ENCODE data around the gene AMELX.

Gene AMELX

GRCh38 chrX:11272863-11273262 is 20.4 kb upstream of the AMELX start:
- H3K4me3 ChIP-seq (ENCODE audit: low read length) = no peak overlapping the region
- no peak for DNase-seq (ENCODE audit: low read depth)
- TF ChIP-seq, protein P1, sequence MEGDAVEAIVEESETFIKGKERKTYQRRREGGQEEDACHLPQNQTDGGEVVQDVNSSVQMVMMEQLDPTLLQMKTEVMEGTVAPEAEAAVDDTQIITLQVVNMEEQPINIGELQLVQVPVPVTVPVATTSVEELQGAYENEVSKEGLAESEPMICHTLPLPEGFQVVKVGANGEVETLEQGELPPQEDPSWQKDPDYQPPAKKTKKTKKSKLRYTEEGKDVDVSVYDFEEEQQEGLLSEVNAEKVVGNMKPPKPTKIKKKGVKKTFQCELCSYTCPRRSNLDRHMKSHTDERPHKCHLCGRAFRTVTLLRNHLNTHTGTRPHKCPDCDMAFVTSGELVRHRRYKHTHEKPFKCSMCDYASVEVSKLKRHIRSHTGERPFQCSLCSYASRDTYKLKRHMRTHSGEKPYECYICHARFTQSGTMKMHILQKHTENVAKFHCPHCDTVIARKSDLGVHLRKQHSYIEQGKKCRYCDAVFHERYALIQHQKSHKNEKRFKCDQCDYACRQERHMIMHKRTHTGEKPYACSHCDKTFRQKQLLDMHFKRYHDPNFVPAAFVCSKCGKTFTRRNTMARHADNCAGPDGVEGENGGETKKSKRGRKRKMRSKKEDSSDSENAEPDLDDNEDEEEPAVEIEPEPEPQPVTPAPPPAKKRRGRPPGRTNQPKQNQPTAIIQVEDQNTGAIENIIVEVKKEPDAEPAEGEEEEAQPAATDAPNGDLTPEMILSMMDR (IDR thresholded peaks at IDR 0.05; ENCODE audit: insufficient read depth, low read depth, low read length, missing control alignments) = no peak

DNA sequence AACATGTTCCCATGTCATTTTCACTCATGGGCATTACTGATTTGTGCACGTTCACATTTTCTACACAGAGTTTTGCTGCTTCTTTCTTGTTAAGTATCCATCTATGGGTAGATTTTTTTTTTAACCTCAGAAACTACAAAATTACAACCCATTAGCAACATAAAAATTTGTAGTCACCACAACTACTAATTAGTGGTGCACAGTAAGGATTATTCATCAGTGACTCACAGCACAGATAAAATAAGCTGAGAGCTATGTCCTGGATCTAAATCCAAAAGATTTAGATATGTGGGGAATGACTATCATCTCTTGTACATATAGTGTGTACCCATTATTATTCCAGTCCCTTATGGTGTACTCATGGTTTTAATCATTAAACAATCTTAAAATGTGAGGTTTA is 19.7 kb upstream of the AMELX start:
- no peak overlapping the region for H3K4me3 ChIP-seq (ENCODE audit: low read length)
- TF ChIP-seq, protein P1 (IDR thresholded peaks at IDR 0.05; ENCODE audit: insufficient read depth, low read depth, low read length, missing control alignments) = no peak
- peak; percentile 35 for DNase-seq (ENCODE audit: low read depth)

DNA sequence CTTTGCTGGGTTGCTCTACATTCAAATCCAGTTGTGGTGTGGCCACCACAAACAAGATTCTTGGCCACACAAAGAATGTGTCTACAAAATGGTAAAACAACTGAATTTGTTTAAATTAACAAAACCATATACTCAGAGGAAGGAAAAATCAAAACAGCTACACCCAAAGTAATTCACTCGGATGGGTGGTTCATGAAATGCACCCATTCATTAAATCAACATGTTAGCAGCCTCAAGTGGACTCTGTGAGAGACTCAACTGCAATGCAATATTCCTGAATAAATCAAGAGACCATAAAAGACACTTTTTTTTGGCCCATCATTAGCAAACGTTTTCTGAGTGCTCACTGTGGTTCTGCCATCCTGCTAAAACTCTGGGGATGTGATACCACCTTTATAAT is 11.2 kb upstream of the AMELX start:
- no peak for DNase-seq (ENCODE audit: low read depth)
- no peak overlapping the region for H3K4me3 ChIP-seq (ENCODE audit: low read length)
- TF ChIP-seq, protein P1 (IDR thresholded peaks at IDR 0.05; ENCODE audit: insufficient read depth, low read depth, low read length, missing control alignments) = no peak

GRCh38 chrX:11285651-11286050 is 7.6 kb upstream of the AMELX start:
- TF ChIP-seq, protein P1 (IDR thresholded peaks at IDR 0.05; ENCODE audit: insufficient read depth, low read depth, low read length, missing control alignments) = no peak
- no peak overlapping the region for H3K4me3 ChIP-seq (ENCODE audit: low read length)
- DNase-seq (ENCODE audit: low read depth) = no peak

DNA sequence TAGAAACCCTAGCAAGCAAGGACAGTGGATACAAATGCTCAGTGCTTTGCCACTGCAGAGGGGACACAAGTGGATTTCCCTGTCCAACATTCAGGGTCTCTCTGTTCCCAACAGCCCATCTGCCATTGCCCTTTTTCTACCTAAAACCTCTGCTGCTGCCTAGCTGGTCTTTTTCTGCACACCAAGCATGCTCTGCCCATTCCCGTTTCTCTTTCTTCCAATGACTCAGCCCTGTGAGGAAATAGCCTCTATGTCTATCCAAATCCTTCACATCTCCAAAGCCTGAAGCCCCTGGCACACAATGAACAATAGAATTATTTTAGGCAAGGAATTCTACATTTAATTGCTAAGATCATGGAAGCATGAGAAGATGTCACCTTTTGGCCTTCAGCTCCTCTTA is 5.7 kb upstream of the AMELX start:
- H3K4me3 ChIP-seq (ENCODE audit: low read length) = no peak overlapping the region
- TF ChIP-seq, protein P1 (IDR thresholded peaks at IDR 0.05; ENCODE audit: insufficient read depth, low read depth, low read length, missing control alignments) = no peak
- DNase-seq (ENCODE audit: low read depth) = peak; percentile 28

DNA sequence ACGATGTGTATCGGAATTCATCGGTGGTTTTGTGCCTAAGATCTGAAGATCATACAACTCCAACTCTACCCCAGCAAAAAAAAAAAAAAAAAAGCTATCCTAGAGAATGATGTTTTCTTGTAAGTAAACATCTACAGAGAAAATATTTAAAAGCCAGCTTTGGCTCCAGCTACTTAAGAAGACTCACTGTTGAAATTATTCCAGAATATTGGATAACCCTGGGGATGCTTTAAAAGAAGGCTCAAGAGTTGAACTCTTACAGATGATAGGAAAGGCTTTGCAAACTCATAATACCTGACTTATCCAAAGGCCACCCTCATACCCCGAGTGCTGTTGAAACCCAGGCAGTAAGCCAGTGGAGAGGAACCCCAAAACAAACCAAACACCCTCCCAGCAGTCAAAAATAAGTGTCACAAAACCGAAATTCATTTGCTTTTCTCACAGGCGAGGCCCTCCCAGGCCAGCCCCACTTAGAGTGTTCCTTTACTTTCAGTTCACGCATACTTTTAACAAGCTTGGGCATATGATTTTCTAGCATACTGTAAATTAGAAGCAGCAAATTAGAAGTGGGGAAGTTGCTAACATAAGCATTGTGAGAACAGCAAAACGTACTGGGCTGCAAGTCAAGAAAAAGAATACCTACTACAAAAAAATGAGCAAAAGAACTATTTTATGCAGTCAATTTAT is 2.7 kb upstream of the AMELX start:
- TF ChIP-seq, protein P1 (IDR thresholded peaks at IDR 0.05; ENCODE audit: insufficient read depth, low read depth, low read length, missing control alignments) = no peak
- H3K4me3 ChIP-seq (ENCODE audit: low read length) = no peak overlapping the region
- DNase-seq (ENCODE audit: low read depth) = no peak

GRCh38 chrX:11296051-11296450 is 2.8 kb downstream of the AMELX start:
- TF ChIP-seq, protein P1 (IDR thresholded peaks at IDR 0.05; ENCODE audit: insufficient read depth, low read depth, low read length, missing control alignments) = no peak
- no peak overlapping the region for H3K4me3 ChIP-seq (ENCODE audit: low read length)
- no peak for DNase-seq (ENCODE audit: low read depth)

Measured in epithelial cell of esophagus (primary cell).